ENCODE measurements around the gene LACRT.

LACRT gene

DNA sequence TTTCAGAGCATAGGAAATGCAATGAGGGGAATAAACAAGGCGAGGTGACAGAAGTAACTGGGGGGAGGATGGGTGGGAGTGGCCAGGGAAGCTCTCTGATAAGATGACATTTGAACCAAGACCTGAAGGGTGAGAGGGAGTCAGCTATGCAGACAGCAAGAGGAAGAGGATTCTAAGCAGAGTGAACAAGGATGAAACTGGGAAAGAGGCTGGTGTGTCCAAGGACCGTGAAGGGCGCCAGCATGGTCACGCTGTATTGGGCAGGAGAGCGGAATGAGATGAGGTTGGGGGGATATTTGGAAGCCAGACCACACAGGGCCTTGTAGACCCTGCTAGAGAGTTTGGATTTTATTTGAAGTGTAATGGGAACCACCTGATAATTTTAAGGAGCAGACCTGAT is 35.7 kb downstream of the LACRT start:
- no peak for DNase-seq

DNA sequence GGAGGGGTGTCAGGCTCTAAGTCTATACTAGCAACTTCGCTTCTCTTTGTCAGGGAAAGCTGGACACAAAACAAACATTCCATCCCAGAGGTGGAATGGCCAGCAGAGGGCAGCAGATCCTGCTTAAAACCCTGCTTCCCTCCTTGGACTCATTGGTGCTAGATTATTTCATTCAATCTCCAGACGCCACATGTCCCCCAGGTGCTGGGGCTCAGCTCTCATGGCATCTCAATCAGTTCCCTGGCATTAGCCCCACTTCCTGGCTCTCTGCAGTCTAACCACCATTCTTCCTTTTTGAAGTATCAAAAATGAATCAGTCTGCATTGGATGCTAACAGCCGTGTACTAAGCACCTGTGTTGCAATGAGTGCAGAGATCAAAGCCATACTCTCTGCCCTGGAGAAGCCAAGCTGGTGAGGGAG is 38.2 kb downstream of the LACRT start:
- no peak for DNase-seq

GRCh38 chr12:54595471-54595870 is 39.2 kb downstream of the LACRT start:
- no peak for DNase-seq

- DNase-seq: no peak
Observed at GRCh38 chr12:54593725-54594124, 41.0 kb downstream of the LACRT start.

DNA sequence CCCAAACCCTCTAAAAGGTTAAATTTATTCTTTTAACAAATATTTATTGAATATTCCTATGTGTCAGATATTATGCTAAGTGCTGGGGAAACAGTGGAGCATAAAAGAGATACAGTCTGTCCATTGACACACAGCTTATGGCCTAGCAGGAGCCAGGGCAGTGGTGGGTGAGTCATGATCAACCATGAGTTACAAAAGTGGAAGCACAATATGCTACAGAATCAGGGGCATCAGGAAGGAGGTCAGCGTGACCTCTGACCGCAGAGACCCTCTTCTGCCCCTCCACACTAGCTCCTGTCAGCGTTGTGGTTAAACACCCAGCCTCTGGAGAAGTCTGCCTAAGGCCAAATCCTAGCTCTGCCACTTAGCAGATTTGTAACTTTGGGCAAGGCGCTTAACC is 41.6 kb downstream of the LACRT start:
- DNase-seq: no peak

GRCh38 chr12:54592316-54592715 is 42.4 kb downstream of the LACRT start:
- no peak for DNase-seq

- no peak for DNase-seq
Observed at GRCh38 chr12:54590978-54591591, 43.6 kb downstream of the LACRT start.

GRCh38 chr12:54589964-54590363 is 44.7 kb downstream of the LACRT start:
- no peak for DNase-seq

GRCh38 chr12:54588890-54589267 is 45.8 kb downstream of the LACRT start:
- no peak for DNase-seq

- DNase-seq: no peak
Observed at GRCh38 chr12:54588110-54588889, 46.4 kb downstream of the LACRT start, which contains the start of gene PPP1R1A. PPP1R1A (minus strand) TSS chr12:54588659; CDS start chr12:54588488, 171 bp downstream.

- no peak for DNase-seq
Observed at GRCh38 chr12:54587315-54587873, 47.3 kb downstream of the LACRT start.

GRCh38 chr12:54586620-54587019 is 48.1 kb downstream of the LACRT start:
- no peak for DNase-seq

DNA sequence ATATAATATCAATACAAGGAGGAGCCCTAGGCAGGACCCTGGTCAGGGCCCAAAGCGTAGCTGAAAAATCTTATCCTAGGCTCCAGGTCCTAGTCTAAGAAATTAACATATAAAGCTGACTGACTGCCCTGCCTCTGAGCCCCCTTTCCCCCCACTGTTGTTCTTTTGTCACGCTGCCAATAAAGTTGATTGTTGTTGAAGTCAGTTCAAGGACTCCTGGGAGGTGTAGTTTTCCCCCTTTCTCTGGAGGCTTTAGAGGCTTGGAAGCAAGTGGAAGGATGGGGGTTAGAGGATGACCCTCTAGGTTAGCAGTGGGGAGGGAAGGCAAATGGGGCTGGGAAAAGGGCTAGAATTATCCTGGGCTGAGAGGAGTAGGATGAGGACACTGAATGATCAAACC is 49.5 kb downstream of the LACRT start:
- no peak for DNase-seq

- no peak for DNase-seq
Observed at GRCh38 chr12:54584128-54584527, 50.6 kb downstream of the LACRT start.

GRCh38 chr12:54583726-54584125 is 51.0 kb downstream of the LACRT start:
- DNase-seq: no peak

DNA sequence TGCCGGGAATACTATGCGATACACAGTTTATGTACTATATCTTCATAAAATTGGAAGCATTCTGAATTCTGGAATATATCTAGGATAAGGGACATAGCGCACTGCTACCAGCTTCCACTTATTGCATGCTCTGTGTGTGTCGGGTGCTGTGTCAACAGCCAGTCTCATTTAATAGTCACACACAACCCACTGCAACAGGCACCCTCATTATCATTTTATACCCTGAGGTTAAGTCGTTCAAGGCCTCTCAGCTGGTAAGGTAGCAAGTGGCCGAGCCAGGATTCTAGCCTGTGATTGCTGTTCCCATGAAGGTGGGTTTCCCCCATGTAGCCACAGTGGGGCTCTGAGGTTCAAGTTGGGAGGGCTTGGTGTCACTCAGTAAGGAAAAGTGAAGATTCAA is 53.3 kb downstream of the LACRT start:
- no peak for DNase-seq

Measured in GDM1 (cell line).